ENCODE measurements around the gene GPR153.

- TF ChIP-seq CTCF (IDR thresholded peaks at IDR 0.05; ENCODE audit: low read depth, low read length, missing input control) (no peak), TAF1 (conservative IDR thresholded peaks at IDR 0.05) (no peak), SP1 (IDR thresholded peaks at IDR 0.05) (no peak), REST (IDR thresholded peaks at IDR 0.05) (no peak), YY1 (IDR thresholded peaks at IDR 0.05) (no peak), FOXA2 (IDR thresholded peaks at IDR 0.05) (no peak), RXRA (IDR thresholded peaks at IDR 0.05) (no peak), MAX (IDR thresholded peaks at IDR 0.05) (no peak), ATF3 (IDR thresholded peaks at IDR 0.05) (no peak)
Observed at GRCh38 chr1:6225651-6226050, 35.2 kb downstream of the GPR153 start.

Data from liver (tissue), 3 donors.